PFSK-1 (cell line): ENCODE results near the gene C11orf91.

Source experiments
- TAF1 ChIP-seq: IDR thresholded peaks from 2 replicates; pipeline ENCODE4 v1.6.1; 2012; ENCODE audit warnings: low read length, control low read depth, borderline replicate concordance; ENCODE audit not compliant: insufficient read depth
- TF ChIP-seq, protein P1 (sequence below), 2 experiments: IDR thresholded peaks; 2 replicates each; pipeline versions ENCODE4 v1.6.1 to v1.8.0; 2011 to 2012; ENCODE audit warnings: low read depth in 2 of 2, low read length in 2 of 2, control low read depth in 1 of 2, inconsistent platforms in 1 of 2, mild to moderate bottlenecking in 1 of 2, moderate library complexity in 1 of 2; ENCODE audit not compliant: insufficient read depth in 1 of 2

DNA sequence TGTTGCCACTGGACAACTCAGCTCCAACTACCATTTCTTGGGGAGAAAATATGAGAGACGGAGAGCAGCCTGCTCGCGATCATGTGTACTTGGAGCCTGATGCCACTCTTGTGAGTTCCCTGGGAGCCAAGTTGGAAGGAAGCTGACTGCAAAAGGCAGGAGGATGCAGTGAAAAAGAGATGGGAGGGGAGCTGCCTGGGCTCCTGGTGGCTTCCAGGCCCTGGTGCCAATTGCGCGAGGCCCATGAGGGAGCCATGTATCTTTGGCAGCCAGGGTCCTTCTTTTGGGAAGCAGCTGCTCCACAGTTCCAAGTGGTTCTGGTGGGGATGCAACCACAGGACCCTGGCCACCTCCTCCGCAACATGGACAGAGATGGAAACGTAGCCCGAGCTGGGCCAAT, 11.1 kb downstream of the C11orf91 start:
- TF ChIP-seq, protein P1, sequence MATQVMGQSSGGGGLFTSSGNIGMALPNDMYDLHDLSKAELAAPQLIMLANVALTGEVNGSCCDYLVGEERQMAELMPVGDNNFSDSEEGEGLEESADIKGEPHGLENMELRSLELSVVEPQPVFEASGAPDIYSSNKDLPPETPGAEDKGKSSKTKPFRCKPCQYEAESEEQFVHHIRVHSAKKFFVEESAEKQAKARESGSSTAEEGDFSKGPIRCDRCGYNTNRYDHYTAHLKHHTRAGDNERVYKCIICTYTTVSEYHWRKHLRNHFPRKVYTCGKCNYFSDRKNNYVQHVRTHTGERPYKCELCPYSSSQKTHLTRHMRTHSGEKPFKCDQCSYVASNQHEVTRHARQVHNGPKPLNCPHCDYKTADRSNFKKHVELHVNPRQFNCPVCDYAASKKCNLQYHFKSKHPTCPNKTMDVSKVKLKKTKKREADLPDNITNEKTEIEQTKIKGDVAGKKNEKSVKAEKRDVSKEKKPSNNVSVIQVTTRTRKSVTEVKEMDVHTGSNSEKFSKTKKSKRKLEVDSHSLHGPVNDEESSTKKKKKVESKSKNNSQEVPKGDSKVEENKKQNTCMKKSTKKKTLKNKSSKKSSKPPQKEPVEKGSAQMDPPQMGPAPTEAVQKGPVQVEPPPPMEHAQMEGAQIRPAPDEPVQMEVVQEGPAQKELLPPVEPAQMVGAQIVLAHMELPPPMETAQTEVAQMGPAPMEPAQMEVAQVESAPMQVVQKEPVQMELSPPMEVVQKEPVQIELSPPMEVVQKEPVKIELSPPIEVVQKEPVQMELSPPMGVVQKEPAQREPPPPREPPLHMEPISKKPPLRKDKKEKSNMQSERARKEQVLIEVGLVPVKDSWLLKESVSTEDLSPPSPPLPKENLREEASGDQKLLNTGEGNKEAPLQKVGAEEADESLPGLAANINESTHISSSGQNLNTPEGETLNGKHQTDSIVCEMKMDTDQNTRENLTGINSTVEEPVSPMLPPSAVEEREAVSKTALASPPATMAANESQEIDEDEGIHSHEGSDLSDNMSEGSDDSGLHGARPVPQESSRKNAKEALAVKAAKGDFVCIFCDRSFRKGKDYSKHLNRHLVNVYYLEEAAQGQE (IDR thresholded peaks at IDR 0.05; ENCODE audit: insufficient read depth in 1 of 2, low read depth in 2 of 2, low read length in 2 of 2) = no peak
- no peak for TF ChIP-seq TAF1
